ENCODE data around the gene KIRREL3. TPM values are rescaled to one million over a fixed set of nuclear protein-coding genes. Genes with fewer than 3 reads are reported as not detected.

The KIRREL3 gene
- total RNA-seq, 1 donor from 2014 or later: not detected

GRCh38 chr11:126663749-126664592, 336.6 kb downstream of the KIRREL3 start:
- no peak overlapping the region for H3K4me3 Mint-ChIP-seq
- H3K27me3 Mint-ChIP-seq: peaks cover 6% of the 10 kb centered on the region
- no peaks in the 10 kb centered on the region for H3K9me3 Mint-ChIP-seq
- H3K27ac Mint-ChIP-seq: no peak overlapping the region
- H3K36me3 Mint-ChIP-seq (ENCODE audit: low read depth): no peaks in the 10 kb centered on the region
- no peak for DNase-seq
- H3K4me1 Mint-ChIP-seq: no peaks in the 10 kb centered on the region
- intact Hi-C loops (cut with micrococcal nuclease): no loop called here

GRCh38 chr11:126662035-126662790, 338.4 kb downstream of the KIRREL3 start:
- DNase-seq: no peak
- Mint-ChIP-seq H3K36me3 (ENCODE audit: low read depth) (no peaks in the 10 kb centered on the region), H3K27ac (no peak overlapping the region), H3K27me3 (peaks cover 4% of the 10 kb centered on the region), H3K9me3 (no peaks in the 10 kb centered on the region), H3K4me1 (no peaks in the 10 kb centered on the region), H3K4me3 (no peak overlapping the region)
- intact Hi-C loops (cut with micrococcal nuclease): no loop called here

GRCh38 chr11:126660761-126661425, 339.7 kb downstream of the KIRREL3 start:
- intact Hi-C loops (cut with micrococcal nuclease): no loop called here

GRCh38 chr11:126660321-126660720, 340.2 kb downstream of the KIRREL3 start:
- no peaks in the 10 kb centered on the region for H3K9me3 Mint-ChIP-seq
- no peaks in the 10 kb centered on the region for H3K4me1 Mint-ChIP-seq
- no peaks in the 10 kb centered on the region for H3K27me3 Mint-ChIP-seq
- no peaks in the 10 kb centered on the region for H3K36me3 Mint-ChIP-seq (ENCODE audit: low read depth)
- no peak overlapping the region for H3K4me3 Mint-ChIP-seq
- no peak for DNase-seq
- intact Hi-C loops (cut with micrococcal nuclease): no loop called here
- H3K27ac Mint-ChIP-seq: no peak overlapping the region

More at GRCh38 chr11:126660761-126661425, 339.7 kb downstream of the KIRREL3 start:
- Mint-ChIP-seq H3K9me3 (no peaks in the 10 kb centered on the region), H3K27me3 (no peaks in the 10 kb centered on the region), H3K4me3 (no peak overlapping the region), H3K4me1 (no peaks in the 10 kb centered on the region), H3K27ac (no peak overlapping the region), H3K36me3 (ENCODE audit: low read depth) (no peaks in the 10 kb centered on the region)
- DNase-seq: no peak

GRCh38 chr11:126658306-126659056, 342.1 kb downstream of the KIRREL3 start:
- H3K27me3 Mint-ChIP-seq: no peaks in the 10 kb centered on the region
- no peaks in the 10 kb centered on the region for H3K36me3 Mint-ChIP-seq (ENCODE audit: low read depth)
- H3K4me1 Mint-ChIP-seq: no peaks in the 10 kb centered on the region
- no peak overlapping the region for H3K4me3 Mint-ChIP-seq
- H3K9me3 Mint-ChIP-seq: no peaks in the 10 kb centered on the region
- intact Hi-C loops (cut with micrococcal nuclease): no loop called here
- no peak for DNase-seq
- no peak overlapping the region for H3K27ac Mint-ChIP-seq

GRCh38 chr11:126655807-126656128, 344.8 kb downstream of the KIRREL3 start:
- intact Hi-C loops (cut with micrococcal nuclease): no loop called here
- Mint-ChIP-seq H3K27me3 (no peaks in the 10 kb centered on the region), H3K4me1 (no peaks in the 10 kb centered on the region), H3K27ac (no peak overlapping the region), H3K4me3 (no peak overlapping the region), H3K9me3 (no peaks in the 10 kb centered on the region), H3K36me3 (ENCODE audit: low read depth) (no peaks in the 10 kb centered on the region)
- no peak for DNase-seq

GRCh38 chr11:126654886-126655806, 345.4 kb downstream of the KIRREL3 start:
- Mint-ChIP-seq H3K27ac (no peak overlapping the region), H3K4me3 (no peak overlapping the region), H3K36me3 (ENCODE audit: low read depth) (no peaks in the 10 kb centered on the region), H3K4me1 (no peaks in the 10 kb centered on the region), H3K9me3 (no peaks in the 10 kb centered on the region), H3K27me3 (no peaks in the 10 kb centered on the region)
- no peak for DNase-seq
- intact Hi-C loops (cut with micrococcal nuclease): no loop called here

GRCh38 chr11:126653040-126653439, 347.5 kb downstream of the KIRREL3 start:
- no peak for DNase-seq
- Mint-ChIP-seq H3K27ac (no peak overlapping the region), H3K36me3 (ENCODE audit: low read depth) (no peaks in the 10 kb centered on the region), H3K4me1 (no peaks in the 10 kb centered on the region), H3K9me3 (no peaks in the 10 kb centered on the region), H3K27me3 (no peaks in the 10 kb centered on the region), H3K4me3 (no peak overlapping the region)
- intact Hi-C loops (cut with micrococcal nuclease): no loop called here

GRCh38 chr11:126647735-126648134, 352.8 kb downstream of the KIRREL3 start:
- no peaks in the 10 kb centered on the region for H3K4me1 Mint-ChIP-seq
- H3K9me3 Mint-ChIP-seq: no peaks in the 10 kb centered on the region
- H3K27me3 Mint-ChIP-seq: no peaks in the 10 kb centered on the region
- H3K27ac Mint-ChIP-seq: no peak overlapping the region
- intact Hi-C loops (cut with micrococcal nuclease): no loop called here
- no peaks in the 10 kb centered on the region for H3K36me3 Mint-ChIP-seq (ENCODE audit: low read depth)
- no peak for DNase-seq
- no peak overlapping the region for H3K4me3 Mint-ChIP-seq

- DNase-seq: no peak
- Mint-ChIP-seq H3K4me1 (no peaks in the 10 kb centered on the region), H3K4me3 (no peak overlapping the region), H3K9me3 (no peaks in the 10 kb centered on the region), H3K27ac (no peak overlapping the region), H3K36me3 (ENCODE audit: low read depth) (no peaks in the 10 kb centered on the region), H3K27me3 (no peaks in the 10 kb centered on the region)
- intact Hi-C loops (cut with micrococcal nuclease): no loop called here
Measured at GRCh38 chr11:126646701-126647557, 353.6 kb downstream of the KIRREL3 start.

- intact Hi-C loops (cut with micrococcal nuclease): no loop called here
- H3K9me3 Mint-ChIP-seq: no peaks in the 10 kb centered on the region
- H3K4me3 Mint-ChIP-seq: no peak overlapping the region
- DNase-seq: no peak
- no peak overlapping the region for H3K27ac Mint-ChIP-seq
- H3K4me1 Mint-ChIP-seq: no peaks in the 10 kb centered on the region
- H3K27me3 Mint-ChIP-seq: no peaks in the 10 kb centered on the region
- H3K36me3 Mint-ChIP-seq (ENCODE audit: low read depth): no peaks in the 10 kb centered on the region
Measured at GRCh38 chr11:126645186-126645585, 355.4 kb downstream of the KIRREL3 start.

- DNase-seq: no peak
- Mint-ChIP-seq H3K4me3 (no peak overlapping the region), H3K27ac (no peak overlapping the region), H3K27me3 (peaks cover 6% of the 10 kb centered on the region), H3K9me3 (no peaks in the 10 kb centered on the region), H3K4me1 (no peaks in the 10 kb centered on the region), H3K36me3 (ENCODE audit: low read depth) (no peaks in the 10 kb centered on the region)
- intact Hi-C loops (cut with micrococcal nuclease): no loop called here
Measured at GRCh38 chr11:126640186-126640585, 360.4 kb downstream of the KIRREL3 start.

Data from activated CD4-positive, alpha-beta T cell treated with anti-CD3 and anti-CD28 coated beads, Interleukin-2, amount 10 ng/mL, durations not matched to agents 24 days and 14 days (primary cell).